ENCODE data around the gene ANTKMT.
"Not testable (repeated sequence)": the region's sequence is repeated elsewhere in the genome, so short reads cannot be mapped to it uniquely, and the experiment has no call there.

The ANTKMT gene

DNA sequence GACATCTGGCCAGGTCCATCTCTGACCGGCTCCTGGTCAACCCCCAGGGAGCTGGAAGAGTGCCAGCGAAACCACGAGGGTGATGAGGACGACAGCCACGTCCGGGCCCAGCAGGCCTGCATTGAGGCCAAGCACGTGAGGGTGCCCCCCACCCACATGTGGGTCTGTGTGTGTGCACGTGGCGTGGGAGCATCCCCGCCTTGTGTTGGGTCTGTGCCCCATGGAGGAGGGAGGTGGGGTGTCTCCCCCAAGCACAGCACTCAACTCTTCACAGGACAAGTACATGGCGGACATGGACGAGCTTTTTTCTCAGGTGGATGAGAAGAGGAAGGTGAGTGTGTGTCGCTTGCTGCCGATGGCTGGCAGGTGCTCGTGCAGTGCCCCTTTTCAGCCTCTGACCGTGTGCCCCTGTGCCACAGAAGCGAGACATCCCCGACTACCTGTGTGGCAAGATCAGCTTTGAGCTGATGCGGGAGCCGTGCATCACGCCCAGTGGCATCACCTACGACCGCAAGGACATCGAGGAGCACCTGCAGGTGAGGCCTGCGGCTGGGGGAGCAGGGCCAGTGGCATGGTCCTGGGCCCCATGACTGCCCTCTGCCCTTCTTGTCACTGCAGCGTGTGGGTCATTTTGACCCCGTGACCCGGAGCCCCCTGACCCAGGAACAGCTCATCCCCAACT lies 39.1 kb upstream of the ANTKMT start:
- no peak for DNase-seq (ENCODE audit: low read depth in 2 of 2)

- no peak for DNase-seq (ENCODE audit: low read depth in 2 of 2)
Measured at GRCh38 chr16:682493-683395, 38.2 kb upstream of the ANTKMT start.

DNA sequence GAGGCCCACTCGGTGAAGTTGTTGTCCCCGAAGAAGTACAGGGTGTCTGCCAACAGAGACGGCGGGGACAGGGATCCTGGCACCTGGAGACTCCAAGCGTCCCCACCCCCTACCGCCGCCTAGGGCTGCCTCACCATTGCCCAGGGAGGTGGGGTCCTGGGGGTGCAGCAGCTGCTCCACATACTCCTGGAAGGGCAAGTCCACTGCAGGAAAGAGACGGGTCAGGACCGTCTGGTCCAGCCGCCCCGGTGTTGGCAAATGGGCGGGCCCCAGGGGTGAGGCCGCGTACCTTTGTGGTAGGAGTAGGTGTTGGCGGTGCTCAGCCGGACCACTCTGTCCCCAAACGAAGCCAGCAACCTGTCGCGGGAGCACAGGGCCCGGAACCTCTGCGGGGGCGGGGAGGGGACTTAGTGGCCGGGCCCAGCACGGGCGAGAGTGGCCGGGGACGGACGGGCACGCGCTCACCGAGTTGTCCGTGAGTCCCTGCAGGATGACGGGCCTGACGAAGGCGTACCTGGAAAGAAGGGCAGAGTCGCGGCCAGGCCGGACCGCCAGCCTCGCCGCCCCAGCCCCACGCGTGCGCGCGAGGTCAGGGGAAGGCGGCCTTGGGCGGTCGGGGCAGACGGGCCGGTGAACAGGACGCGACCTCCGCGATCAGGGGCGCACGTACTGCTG lies 37.4 kb upstream of the ANTKMT start:
- no peak for DNase-seq (ENCODE audit: low read depth in 2 of 2)

- peak; percentile 94 to 95 for DNase-seq (ENCODE audit: low read depth in 2 of 2)
Measured at GRCh38 chr16:684071-684794, 36.7 kb upstream of the ANTKMT start, which contains the start of gene JMJD8. Gene JMJD8 (minus strand): TSS chr16:684334. CDS start chr16:684319, 15 bp downstream.

DNA sequence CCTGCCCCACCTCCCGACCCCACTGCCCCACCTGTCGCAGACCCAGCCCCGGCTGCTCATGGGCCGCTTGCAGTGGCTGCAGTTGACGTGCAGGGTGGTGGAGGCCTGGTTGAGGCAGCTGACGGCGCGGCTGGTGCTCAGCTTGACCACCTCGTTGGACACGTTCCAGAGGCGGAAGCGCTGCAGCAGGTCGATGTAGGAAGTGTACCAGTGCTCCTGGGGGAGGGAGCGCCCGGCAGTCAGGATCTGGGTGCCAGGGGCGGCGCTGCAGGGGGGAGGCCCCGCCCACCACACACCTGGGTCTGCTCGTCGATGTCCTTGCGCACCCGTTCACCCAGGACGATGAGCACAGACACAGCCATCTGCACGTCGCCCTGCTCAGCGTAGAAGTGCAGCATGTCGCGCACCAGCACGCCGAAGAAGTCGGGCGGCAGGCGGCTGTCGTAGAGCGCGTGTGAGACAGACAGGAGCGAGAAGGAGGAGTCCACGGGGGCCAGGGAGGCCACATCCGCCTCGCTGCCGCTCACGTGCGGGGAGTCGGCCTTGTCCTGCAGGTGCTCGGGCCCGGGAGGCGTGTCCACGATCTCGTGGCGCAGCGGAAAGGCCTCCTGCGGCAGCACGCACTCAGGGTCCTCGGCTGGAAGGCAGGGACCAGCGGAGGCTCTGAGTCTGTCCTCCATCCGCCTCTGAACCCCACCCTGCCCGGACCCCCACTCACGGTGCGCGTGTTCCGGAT lies 35.8 kb upstream of the ANTKMT start:
- no peak for DNase-seq (ENCODE audit: low read depth in 2 of 2)

DNA sequence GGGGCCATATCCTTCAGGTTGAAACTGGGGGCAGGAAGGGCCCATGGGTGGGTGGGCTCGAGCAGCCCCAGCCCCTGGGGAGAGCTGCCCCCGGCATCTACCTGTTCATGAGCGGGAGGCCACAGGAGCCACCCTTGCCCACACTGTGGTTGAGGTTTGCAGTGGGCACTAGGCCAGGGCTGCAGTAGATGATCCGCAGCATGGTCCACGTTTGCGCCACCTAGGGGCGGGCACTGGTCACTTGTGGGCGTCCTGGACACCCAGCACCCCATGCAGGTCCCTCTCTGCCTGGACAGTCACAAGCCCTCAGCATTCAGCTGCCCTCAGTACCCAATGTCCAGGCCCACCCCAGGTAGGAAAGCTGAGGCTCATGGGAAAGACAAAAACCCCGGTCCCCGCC lies 35.0 kb upstream of the ANTKMT start:
- DNase-seq (ENCODE audit: low read depth in 2 of 2) = no peak

DNA sequence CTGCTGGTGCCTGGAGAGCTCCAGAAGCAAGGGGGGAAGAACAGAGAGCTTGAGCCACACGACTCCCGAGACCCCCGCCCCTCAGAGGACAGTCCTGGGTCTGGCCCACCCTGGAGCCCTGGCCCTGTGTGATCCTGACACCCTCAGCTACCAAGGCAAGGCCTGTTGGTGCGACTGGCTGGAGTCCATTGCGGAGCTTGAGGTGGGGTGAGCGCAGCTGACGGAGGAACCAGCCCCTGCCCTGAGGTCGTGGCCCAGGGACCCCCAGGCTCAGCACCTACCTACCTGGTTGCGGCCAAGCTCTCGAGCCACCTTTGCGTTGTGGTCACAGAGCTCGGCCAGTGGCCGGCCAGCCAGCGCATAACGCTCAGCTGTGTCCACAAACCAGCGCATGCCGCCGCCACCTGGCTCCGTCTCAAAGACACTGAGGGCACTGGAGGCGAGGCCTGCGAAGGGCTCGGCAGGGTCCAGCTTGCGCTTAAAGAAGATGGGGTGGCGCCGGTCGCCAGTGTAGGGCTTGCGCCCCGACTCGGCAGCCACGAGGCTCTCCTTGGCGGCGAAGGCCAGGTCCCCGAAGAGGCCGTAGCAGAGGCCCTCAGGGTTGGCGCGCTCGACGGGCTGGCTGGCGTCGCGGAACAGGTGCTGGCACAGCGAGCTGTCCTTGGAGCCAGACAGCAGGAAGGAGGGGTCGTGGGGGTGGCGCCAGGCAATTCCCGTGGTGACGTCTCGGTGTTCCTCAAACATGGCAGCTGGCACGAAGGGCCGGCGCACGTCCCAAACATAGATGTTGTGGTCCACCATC lies 34.3 kb upstream of the ANTKMT start:
- DNase-seq (ENCODE audit: low read depth in 2 of 2) = no peak

DNA sequence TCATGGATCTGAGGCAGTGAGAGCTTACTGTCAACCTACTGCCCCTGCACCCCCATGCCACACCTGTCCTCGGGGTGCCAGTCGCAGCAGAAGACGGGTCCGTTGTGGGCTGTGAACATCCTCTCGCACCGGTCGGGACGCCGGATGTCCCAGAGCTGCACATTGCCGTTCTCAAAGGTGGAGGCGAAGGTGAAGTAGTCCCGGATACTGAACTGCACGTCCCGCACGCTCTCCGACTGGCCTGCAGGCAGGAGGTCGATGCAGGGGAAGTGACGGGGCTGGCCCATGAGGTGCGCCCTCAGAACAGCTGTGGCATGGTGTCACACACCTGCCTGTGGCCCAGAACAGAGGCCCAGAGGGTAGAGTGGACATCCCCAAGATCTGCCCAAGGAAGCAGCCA lies 33.4 kb upstream of the ANTKMT start:
- no peak for DNase-seq (ENCODE audit: low read depth in 2 of 2)

DNA sequence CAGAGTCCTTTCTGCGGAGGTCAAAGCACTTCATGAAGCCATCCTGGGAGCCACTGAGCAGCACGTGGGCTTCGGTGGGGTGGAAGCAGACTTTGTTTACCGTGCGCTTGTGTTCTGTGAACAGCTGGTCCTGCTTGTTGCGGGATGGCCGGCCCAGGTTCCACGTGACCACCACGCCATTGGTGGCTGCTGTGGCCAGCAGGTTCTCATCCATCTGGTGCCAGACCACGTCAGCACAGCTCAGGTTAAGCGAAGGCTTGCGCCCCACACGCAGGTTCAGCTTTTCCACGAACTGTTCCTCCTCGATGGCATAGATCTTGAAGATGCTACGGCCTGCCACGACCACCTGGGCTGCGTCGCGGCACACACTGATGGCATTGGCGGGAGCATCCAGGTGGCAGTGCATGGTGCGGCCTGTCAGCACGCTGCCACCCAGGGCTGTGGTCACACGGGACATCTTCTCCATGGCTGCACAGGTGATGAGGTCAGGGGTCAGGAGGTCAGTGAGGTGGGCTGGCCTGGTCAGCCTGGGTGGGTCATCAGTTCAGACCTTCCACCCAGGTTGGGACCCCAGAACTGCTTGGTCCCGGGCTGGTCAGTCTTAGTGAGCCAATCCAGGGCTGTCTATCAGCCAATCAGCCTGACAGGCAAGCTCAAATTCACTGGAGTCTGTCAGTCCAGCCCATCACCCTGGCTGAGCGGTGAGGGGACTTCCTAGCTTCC lies 31.6 kb upstream of the ANTKMT start:
- DNase-seq (ENCODE audit: low read depth in 2 of 2) = no peak

DNA sequence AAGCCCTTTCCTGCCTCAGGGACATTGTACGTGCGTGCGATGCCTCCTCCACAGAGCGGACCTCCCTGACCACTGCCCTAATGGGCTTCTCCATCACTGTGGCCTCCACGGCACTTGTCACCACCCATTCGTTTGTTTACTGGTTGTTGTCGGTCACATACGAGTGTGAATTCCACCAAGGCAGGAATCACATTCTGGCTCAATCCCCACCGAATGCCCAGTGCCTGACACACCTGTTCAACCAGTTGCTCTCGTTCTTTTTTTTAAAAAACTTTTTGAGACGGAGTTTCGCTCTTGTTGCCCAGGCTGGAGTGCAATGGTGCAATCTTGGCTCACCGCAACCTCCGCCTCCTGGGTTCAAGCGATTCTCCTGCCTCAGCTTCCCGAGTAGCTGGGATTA lies 29.7 kb upstream of the ANTKMT start:
- not testable (repeated sequence) for DNase-seq (ENCODE audit: low read depth in 2 of 2)

DNA sequence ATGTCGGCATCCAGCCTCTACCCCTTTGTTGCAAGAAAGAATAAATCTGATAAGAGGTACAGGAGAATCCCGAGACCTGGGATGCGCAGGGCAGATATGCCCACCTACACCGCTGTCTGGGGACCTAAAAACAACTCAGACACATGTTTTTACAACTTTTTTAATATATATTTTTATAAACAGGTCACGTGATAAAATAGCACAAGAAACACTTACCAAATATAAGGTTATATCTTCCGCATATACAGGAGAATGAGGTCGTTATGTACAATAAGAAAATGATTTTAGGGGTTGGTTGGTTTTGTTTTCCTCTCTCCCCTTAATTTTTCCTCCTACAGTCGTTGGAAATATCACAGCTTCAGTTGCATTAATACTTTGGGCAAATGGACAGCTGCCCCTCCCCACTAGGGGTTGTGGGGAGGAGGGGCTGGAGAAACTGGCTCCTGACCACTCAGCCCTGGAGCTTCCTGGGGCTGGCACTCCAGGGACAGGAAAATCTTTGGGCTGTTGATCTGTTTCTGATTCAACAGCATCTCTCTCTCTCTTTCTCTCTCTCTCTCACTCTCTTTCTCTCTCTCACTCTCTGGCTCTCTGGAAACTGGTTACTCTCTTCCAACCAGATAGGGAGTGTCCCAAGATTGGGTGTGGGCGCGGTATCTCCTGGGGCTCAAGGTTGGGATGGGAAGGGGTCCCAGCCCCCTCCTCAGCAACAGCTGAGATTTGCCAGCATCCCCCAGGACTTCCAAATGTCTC lies 28.4 kb upstream of the ANTKMT start:
- no peak for DNase-seq (ENCODE audit: low read depth in 2 of 2)

DNA sequence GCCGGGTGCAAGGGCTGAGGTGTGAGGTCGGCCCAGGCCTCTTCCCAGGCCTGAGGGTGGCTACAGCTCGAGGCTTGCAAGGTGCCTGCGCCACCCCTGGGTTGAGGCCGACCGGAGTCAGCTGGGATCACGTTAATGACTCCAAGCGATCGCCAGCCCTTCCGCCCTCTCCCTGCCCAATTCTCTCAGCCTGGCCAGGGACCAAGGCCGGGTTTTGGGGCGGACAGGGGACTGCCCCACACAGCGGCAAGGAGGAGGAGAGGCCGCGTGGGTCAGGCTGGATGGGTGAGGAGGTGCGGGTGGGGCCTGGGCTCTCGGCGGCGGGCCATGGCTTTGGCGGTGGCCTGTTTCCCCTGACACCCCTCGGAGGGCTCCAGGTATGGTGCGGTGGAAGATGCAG lies 27.6 kb upstream of the ANTKMT start:
- DNase-seq (ENCODE audit: low read depth in 2 of 2) = no peak

DNA sequence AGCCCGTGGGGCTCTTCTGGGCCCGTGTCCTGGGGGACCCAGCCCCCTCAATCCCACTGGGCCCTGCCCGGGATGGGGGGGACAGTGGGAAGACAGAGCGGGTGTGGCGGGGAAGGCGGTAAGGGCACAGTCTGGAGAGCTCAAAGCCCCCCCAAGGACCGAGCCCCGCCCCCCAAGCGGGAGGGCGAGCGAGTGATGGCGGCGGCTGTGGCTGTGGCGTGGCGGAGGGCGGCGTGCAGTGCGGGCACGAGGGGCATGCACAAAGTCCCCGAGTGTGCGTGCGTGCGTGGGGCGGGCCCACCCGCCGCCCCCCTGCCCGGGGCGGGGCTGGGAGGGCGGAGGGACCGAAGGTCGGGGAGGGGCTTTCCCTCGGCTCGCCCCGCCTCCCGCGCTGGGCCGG lies 27.2 kb upstream of the ANTKMT start:
- DNase-seq (ENCODE audit: low read depth in 2 of 2) = no peak

GRCh38 chr16:694187-694862 lies 26.6 kb upstream of the ANTKMT start:
- DNase-seq (ENCODE audit: low read depth in 2 of 2) = no peak

- no peak for DNase-seq (ENCODE audit: low read depth in 2 of 2)
Measured at GRCh38 chr16:694863-695354, 26.0 kb upstream of the ANTKMT start.

DNA sequence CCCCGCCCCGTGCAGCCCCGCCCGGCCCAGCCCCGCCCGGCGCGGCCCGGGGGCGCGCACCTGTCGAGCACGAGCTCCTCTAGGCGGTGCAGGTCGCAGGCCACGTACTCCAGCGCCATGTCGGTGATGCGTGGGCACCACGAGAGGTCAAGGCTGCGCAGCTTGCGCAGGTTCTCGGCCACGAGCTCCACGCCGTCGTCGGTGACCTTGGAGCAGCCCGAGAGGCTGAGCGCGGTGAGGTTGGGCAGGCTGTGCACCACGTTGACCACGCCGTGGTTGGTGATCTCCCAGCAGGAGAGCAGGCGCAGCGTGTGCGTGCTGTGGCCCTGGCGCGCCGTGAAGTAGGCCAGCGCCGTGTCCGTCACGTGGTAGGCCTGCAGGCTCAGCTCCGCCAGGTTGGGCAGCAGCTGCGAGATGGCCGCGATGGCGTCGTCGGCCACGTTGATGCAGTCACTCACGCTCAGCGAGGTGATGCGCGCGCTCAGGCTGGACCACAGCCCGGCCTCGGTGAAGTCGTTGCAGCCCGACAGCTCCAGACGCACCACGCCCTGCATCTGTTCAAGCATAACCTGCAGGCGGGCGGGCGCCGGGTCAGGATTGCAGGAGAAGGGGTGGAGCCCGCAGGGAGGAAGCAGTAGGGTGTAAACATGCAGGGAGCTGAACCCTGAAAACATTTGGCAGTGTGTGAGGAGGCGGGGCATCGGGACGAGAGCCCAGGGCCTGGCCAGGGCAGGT lies 25.4 kb upstream of the ANTKMT start:
- peak; percentile 48 to 50 for DNase-seq (ENCODE audit: low read depth in 2 of 2)

GRCh38 chr16:698911-699671 lies 21.9 kb upstream of the ANTKMT start:
- no peak for DNase-seq (ENCODE audit: low read depth in 2 of 2)

Measured in activated CD4-positive, alpha-beta T cell treated with anti-CD3 and anti-CD28 coated beads for 24 hours (primary cell).